K562 (cell line): ENCODE data around the gene PRELID2. TPM values are rescaled to one million over a fixed set of nuclear protein-coding genes. Genes with fewer than 3 reads are reported as not detected.

Source experiments
- DMBX1 ChIP-seq: fragments of 250-450 bp; sonication (Bioruptor Pico); IDR thresholded peaks from 2 replicates; pipeline ENCODE4 v1.8.0; 2022; ENCODE audit warnings: inconsistent platforms, mild to moderate bottlenecking, moderate library complexity, borderline replicate concordance
- EGR1 ChIP-seq: fragments of 450-650 bp; conservative IDR thresholded peaks from 2 replicates; pipeline ENCODE4 v1.6.1; 2017; ENCODE audit warnings: mild to moderate bottlenecking
- EHMT2 ChIP-seq: fragments of 450-650 bp; IDR thresholded peaks from 2 replicates; pipeline ENCODE4 v1.6.1; 2018; ENCODE audit warnings: antibody characterized with exemption
- ESRRB ChIP-seq: fragments of 250-450 bp; sonication (Bioruptor Pico); IDR thresholded peaks from 2 replicates; pipeline ENCODE4 v1.5.0; 2020; ENCODE audit warnings: mild to moderate bottlenecking, moderate library complexity, borderline replicate concordance
- FOXA3 ChIP-seq, 2 experiments: fragments of 450-650 bp in 1 of 2; sonication (generic) in 1 of 2; formaldehyde crosslinking; IDR thresholded peaks in 1 of 2; conservative IDR thresholded peaks in 1 of 2; 2 replicates each; pipeline versions ENCODE4 v1.4.0 to v1.8.0; 2020 to 2022; ENCODE audit warnings: mild to moderate bottlenecking in 2 of 2, missing genetic modification reagents in 1 of 2
- GTF3C2 ChIP-seq: IDR thresholded peaks from 3 replicates; pipeline ENCODE4 v1.6.1; 2011; ENCODE audit warnings: borderline replicate concordance, mild to moderate bottlenecking, moderate library complexity; ENCODE audit not compliant: insufficient read length; ENCODE audit errors: extremely low read depth
- MECOM ChIP-seq: fragments of 250-450 bp; sonication (Bioruptor Pico); IDR thresholded peaks from 2 replicates; pipeline ENCODE4 v1.8.0; 2022; ENCODE audit warnings: inconsistent platforms
- MEF2A ChIP-seq: IDR thresholded peaks from 2 replicates; pipeline ENCODE4 v1.6.1; 2011; ENCODE audit warnings: low read depth, mild to moderate bottlenecking, low read length, moderate library complexity; ENCODE audit not compliant: control insufficient read depth
- SIN3A ChIP-seq, 2 experiments: fragments of 150-350 bp in 1 of 2; IDR thresholded peaks; 2 replicates each; pipeline ENCODE4 v1.6.1; 2011 to 2016; ENCODE audit warnings: borderline replicate concordance in 2 of 2, low read depth in 2 of 2, low read length in 2 of 2, mild to moderate bottlenecking in 2 of 2, moderate library complexity in 2 of 2; ENCODE audit not compliant: control insufficient read depth in 1 of 2
- TFE3 ChIP-seq: fragments of 450-650 bp; formaldehyde crosslinking; IDR thresholded peaks from 2 replicates; pipeline ENCODE4 v1.4.0; 2020; ENCODE audit warnings: mild to moderate bottlenecking, mixed read lengths
- U2AF2 ChIP-seq: fragments of 200-400 bp; formaldehyde crosslinking; optimal IDR thresholded peaks from 2 replicates; pipeline ENCODE3; 2017; ENCODE audit warnings: low read depth, mild to moderate bottlenecking, low read length
- YY1 ChIP-seq, 3 experiments: IDR thresholded peaks; 2 replicates each; pipeline ENCODE4 v1.6.1; 2011; ENCODE audit warnings: low read length in 2 of 3, mild to moderate bottlenecking in 2 of 3, moderate library complexity in 2 of 3, borderline replicate concordance in 1 of 3, control low read depth in 1 of 3, low read depth in 1 of 3; ENCODE audit not compliant: insufficient read depth in 3 of 3, insufficient replicate concordance in 2 of 3, control insufficient read depth in 1 of 3, insufficient read length in 1 of 3; ENCODE audit errors: extremely low read depth in 1 of 3
- ZC3H4 ChIP-seq: sonication (generic); formaldehyde crosslinking; IDR thresholded peaks from 2 replicates; pipeline ENCODE4 v1.9.0; 2021; ENCODE audit warnings: missing genetic modification reagents, borderline replicate concordance
- ZNF583 ChIP-seq: fragments of 250-450 bp; sonication (Bioruptor Pico); IDR thresholded peaks from 2 replicates; pipeline ENCODE4 v1.4.0; 2020
- polyA plus RNA-seq, 8 experiments: library from polyadenylated mRNA; depleted of rRNA in 4 of 8; stranded (reverse) in 5 of 8; unstranded in 3 of 8; fragments of >200 nt; fragmentation: Nextera tagmentation in 2 of 8; fragmentation: Illumina TruSeq in 1 of 8; extraction: Ambion mirVana in 2 of 8; extraction: Trizol in 1 of 8; gene quantifications; 2 replicates each; pipeline versions ENCODE4 v1.2.1 to v1.2.3, GENCODE V29; 2011 to 2014; ENCODE audit warnings: inconsistent platforms in 1 of 8, missing spikeins in 1 of 8
- total RNA-seq, 7 experiments: library from RNA; depleted of rRNA in 6 of 7; stranded (reverse); fragments of >200 nt in 6 of 7; fragmentation: Illumina TruSeq in 2 of 7; extraction: Trizol in 2 of 7; gene quantifications; 2 replicates each; pipeline versions ENCODE4 v1.2.1 to v1.2.3, GENCODE V29; 2011 to 2021; ENCODE audit warnings: low replicate concordance in 1 of 7
- TF ChIP-seq, protein P1 (sequence below): sonication (generic); formaldehyde crosslinking; IDR thresholded peaks from 2 replicates; pipeline ENCODE4 v1.8.0; 2022; ENCODE audit warnings: mild to moderate bottlenecking, missing genetic modification reagents, borderline replicate concordance

The PRELID2 gene
- total and polyA plus RNA-seq, 9 of the 15 experiments (the other 6 are each of a cell fraction or from before 2014, with no cell fraction given): 6.4 to 68.2 (median 28.8) TPM

- no peak for TF ChIP-seq GTF3C2
- TF ChIP-seq FOXA3 (CRISPR knock-in tag; conservative IDR thresholded peaks at IDR 0.05 in 1 of 2, IDR thresholded peaks at IDR 0.05 in 1 of 2): no peak
- TF ChIP-seq, protein P1, sequence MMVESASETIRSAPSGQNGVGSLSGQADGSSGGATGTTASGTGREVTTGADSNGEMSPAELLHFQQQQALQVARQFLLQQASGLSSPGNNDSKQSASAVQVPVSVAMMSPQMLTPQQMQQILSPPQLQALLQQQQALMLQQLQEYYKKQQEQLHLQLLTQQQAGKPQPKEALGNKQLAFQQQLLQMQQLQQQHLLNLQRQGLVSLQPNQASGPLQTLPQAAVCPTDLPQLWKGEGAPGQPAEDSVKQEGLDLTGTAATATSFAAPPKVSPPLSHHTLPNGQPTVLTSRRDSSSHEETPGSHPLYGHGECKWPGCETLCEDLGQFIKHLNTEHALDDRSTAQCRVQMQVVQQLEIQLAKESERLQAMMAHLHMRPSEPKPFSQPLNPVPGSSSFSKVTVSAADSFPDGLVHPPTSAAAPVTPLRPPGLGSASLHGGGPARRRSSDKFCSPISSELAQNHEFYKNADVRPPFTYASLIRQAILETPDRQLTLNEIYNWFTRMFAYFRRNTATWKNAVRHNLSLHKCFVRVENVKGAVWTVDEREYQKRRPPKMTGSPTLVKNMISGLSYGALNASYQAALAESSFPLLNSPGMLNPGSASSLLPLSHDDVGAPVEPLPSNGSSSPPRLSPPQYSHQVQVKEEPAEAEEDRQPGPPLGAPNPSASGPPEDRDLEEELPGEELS (CRISPR knock-in tag): no peak; the same call in 1 of the 2 replicates
- TF ChIP-seq ZC3H4 (CRISPR knock-in tag): no peak
- TF ChIP-seq U2AF2: no peak
- TF ChIP-seq ZNF583: no peak
- TF ChIP-seq EHMT2: no peak
- no peak for TF ChIP-seq TFE3 (CRISPR knock-in tag)
- TF ChIP-seq MECOM (CRISPR knock-in tag): no peak
- no peak for TF ChIP-seq MEF2A
- peak in 2 of 3 experiments; percentile 72 to 73 for TF ChIP-seq YY1 (IDR thresholded peaks at IDR 0.05; ENCODE audit: borderline replicate concordance in 1 of 3, control insufficient read depth in 1 of 3, extremely low read depth in 1 of 3, insufficient read depth in 3 of 3, insufficient read length in 1 of 3, insufficient replicate concordance in 2 of 3, low read depth in 1 of 3, low read length in 2 of 3)
- no peak for TF ChIP-seq DMBX1 (CRISPR knock-in tag)
- no peak for TF ChIP-seq ESRRB (CRISPR knock-in tag)
- peak; percentile 91 for TF ChIP-seq EGR1
- TF ChIP-seq SIN3A (IDR thresholded peaks at IDR 0.05; ENCODE audit: borderline replicate concordance in 2 of 2, control insufficient read depth in 1 of 2, low read depth in 2 of 2, low read length in 2 of 2): peak in 1 of 2 experiments; percentile 87; a peak in 1 of 4 replicates
Observed at GRCh38 chr5:145834917-145835847, at the start of gene PRELID2 (continued).
